COLO668 (cell line): Measurements from ENCODE around the gene SH3RF3.

Experiments used
- DNase-seq: peaks from one replicate; lab custom pipeline; 2025; ENCODE audit not compliant: unreplicated experiment; lab: John Stamatoyannopoulos, UW

SH3RF3 gene

DNA sequence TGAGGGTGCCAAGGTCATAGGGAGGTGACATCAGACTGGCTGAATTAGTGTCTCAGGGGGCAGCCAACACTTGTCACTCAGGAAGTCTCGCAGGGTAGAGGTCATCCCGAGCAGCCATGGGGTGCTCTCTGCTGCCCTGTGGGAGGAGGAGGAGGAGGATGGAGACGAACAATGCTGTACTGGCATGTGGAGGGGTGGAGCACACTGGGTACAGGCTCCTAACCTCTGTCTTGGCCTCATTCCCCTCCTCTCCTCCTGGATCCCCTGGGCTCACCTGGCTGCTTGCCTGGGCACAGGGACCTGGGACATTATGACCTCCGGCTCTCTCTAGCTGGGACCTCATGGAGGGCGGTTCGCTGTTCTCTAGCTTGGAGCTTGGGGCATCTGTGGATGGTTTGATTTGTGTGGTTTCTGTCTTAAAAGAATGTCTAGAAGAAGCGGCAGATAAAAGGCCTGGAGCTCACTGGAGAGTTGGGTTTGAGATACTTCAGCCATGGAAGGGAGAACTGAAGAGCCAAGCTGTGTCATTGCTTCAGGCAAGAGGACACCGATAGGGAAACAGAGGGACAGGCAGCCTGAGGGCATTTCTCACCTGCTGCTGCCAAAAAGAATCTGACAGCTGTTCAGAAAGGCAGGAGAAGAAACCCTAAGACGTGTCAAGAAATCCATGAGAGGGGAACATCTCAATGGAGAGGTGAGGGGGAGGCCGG lies 351.6 kb downstream of the SH3RF3 start:
- no peak for DNase-seq

DNA sequence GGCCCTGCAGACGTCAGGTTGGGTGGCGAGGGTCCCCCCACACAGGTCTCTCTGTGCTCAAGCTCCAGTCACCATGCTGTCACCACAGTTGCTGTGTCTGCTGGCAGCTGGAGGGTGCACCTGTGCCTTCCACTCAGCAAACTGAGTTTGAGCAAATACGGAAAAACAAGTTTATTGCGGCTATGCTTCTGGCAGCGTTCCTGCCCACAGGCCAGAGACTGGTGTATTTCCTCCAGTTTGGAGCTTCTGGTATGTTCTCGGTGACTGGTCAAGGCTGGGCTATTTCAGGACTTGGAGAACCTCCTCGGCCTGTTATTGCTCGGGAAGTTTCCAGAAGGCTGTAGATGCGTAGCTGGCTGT lies 352.2 kb downstream of the SH3RF3 start:
- peak; percentile 62 for DNase-seq

DNA sequence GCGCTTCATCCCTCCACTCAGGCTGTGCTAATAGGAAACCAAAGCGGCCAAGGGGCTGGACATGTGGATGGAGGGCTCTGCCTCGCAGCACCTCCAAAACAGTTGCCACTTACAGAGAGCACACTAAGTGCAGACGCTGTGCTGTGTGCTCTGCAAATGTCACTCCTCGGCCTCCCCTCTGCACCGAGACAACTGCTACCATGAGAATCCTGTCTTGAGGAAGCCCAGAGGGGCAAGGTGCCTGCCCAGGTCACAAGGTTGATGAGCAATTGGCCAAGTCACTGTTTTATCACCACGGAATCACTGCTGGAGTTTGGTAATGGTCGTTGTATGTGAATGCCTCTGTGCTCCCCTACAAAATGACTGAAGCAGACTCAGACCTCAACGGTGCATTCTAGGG lies 352.6 kb downstream of the SH3RF3 start:
- no peak for DNase-seq

DNA sequence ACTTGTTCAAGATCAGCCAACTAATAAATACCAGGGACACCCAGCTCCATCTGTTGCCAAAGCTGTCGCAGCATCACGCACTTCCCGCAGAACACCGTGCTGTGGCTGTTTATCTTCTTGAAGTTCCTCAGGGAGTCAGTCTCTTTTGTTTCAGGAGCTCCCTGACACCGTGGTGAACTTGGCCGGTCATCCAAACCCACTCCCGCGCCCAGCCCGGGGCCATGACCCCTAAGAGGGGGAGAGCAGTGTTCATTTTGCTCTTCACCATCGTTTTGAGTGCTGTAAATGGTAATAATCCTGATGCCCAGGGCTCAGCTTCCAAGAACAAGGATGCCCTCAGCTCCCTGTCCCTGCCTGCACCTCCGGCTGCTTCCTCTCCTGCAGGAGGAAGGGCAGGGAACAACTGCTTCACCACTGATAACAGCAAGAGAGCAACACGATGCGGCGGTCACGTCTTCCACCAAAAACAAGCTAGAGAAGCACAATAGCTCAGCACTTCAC lies 353.4 kb downstream of the SH3RF3 start:
- DNase-seq = no peak

DNA sequence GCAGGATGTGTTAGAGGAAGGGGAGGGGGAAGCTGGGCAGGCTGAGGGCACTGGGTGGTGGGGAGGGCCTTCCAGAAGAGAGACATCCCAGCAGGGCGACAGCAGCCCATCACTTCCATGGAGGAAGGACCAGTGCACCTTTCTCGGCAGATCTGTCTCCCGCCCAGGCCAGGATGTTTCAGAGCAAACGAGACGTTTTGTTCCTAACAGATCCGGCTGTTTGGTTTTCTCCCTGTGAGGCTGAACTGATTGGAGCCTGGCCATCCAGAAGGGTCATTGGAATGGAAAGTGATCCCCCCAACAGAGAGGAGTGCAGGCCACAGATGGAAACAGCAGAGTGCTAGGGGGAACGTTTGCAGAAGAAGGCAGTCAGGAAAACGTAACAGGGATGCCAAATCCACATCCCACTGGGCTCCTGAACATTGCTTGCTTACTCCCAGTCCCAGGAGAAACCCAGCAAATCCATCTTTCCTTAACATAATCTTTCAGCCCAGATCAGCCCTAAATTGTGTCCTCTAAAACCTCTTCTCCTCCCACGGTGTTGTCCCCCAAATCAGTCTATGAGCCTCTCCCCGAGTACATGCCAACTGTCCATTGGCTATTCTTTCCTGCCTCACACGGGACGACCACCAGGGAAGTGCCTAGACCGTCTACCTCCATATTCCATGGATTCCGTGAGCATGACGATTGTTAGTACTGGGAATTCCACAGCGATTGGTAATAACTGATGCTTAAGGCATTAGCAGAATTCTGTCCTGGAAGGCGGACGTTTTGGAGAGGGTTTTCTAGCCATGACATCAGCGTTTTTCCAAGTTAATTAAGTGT lies 357.9 kb downstream of the SH3RF3 start:
- DNase-seq = no peak

DNA sequence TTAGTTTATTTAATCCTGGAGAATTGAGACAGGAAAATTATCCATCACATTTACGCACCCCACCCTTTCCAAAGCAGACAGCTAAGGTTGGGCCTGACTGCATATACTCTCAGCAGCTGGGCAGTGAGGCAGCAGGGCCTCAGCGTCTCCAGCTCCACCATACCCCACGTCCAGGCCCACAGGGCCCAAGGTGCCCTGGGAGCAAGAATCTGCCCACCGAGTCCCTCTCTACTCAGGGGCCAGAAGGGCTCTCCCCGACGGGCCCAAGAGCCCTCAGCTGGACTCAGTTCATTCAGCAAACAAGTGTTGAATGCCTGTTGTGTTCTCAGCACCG lies 358.5 kb downstream of the SH3RF3 start:
- DNase-seq = no peak

DNA sequence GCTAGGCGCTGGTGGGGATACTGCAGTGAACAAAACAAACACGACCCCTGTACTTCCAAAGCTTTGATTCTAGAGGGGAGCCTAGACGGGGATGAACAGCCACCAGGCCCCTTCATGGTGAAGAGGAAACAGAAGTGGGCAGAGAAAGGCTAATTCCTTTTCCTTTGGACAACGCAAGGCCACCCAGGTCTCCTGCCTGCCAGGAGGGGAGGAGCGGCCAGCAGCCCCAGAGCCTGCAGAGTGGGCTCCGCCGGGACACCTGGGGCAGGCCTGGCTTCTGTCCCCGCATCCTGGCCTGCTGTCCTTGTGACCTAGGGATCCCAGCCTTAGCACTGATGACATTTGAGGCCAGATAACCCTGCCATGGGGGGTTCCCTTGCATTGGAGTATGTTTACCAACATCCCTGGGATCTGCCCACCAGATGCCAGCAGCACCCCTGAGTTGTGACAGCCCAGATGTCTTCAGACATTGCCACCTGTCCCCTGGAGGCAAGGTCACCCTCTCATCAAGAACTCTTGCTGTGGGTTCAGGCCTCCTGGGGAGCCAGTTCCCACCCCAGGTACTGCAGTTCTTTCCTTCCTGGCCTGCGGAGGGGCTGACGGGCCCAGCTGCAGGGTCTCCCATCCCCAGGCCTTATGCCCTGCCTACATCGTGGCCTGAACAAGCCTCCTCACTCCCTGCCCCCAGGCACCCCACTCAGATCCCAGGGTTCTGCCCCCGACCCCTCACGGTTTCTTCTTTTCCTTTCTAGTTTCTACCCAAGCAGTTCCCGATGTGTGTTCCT lies 359.1 kb downstream of the SH3RF3 start:
- DNase-seq = no peak

DNA sequence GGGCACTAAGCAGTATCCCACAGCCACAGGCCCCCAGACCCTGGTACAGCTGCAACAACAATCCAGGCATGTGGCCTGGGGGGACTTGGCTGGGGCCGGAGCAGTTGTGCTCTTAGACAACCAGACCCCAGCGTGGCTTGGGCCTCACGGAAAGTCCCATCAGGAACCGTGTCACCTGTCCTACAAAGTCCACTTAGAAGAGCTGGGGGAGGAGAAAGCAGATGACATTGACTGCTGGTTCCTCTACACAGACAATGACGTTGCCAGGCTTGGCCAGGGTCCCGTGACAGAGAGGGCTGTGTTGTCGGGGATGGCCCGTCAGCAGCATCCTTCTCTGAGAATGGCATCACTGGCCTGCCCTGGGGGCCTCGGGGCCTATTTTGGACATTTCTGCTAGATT lies 360.3 kb downstream of the SH3RF3 start:
- no peak for DNase-seq

DNA sequence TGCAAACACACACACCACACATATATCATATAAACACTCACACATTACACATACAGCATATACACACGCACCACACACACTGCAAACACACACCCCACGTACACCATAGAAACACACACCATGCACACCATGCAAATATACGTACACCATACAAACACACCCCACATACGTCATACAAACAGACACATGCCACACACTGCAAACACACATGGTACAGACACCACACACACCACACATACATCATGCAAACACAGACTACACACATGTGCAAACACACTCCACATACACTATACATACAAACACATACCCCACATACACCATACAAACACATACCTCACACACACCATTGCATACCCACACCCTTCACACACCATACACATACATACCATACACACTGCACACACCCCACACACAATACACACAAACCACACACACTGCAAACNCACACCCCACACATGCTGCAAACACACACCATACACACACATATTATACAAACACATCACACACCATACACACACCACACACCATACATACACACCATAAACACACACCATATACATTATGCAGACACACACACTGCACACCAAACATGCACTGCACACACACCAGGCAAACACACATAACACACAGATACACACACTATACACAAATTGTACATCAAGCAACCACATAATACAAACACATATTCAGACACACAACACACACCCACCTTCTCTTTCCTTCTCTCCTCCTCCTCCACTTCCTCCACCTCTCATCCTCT lies 364.4 kb downstream of the SH3RF3 start:
- DNase-seq = no peak

DNA sequence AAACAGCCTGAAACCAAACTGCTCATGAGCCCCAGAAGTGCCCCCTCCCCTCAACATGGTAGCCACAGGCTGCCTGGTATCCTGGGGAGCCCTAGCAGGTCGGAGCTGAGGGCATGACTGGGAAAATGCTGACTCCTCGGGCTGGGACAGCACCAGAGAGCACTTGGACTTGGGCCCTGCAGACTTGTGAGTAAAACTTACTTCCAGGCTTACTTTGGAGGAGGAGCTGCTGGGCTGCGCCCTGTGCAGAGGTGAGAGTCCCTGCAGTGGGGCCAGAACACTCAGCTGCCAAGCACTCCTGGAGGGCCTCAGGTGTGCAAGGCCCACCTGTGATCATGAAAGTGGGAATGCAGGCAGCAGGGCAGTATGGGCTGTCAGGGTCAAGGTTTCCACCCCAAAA lies 365.3 kb downstream of the SH3RF3 start:
- DNase-seq = no peak

DNA sequence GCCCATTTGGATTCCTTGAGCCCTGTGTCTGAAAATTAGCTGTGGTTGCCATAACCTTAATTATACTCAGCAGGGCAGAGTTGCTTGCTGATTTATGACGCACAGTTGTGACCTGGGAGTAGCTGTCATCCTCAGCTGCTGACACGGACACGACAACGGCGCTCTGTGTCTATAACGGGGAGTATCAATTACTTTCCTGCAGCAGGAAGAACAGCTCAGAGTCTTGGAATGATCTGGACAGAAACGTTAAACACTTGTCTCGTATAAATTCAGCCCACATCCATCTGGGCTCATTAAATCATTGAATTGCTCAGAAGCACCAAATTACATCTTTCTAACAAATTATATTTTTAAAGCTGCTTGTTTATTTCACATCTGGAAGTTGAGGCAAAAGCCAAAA lies 368.5 kb downstream of the SH3RF3 start:
- DNase-seq = no peak

DNA sequence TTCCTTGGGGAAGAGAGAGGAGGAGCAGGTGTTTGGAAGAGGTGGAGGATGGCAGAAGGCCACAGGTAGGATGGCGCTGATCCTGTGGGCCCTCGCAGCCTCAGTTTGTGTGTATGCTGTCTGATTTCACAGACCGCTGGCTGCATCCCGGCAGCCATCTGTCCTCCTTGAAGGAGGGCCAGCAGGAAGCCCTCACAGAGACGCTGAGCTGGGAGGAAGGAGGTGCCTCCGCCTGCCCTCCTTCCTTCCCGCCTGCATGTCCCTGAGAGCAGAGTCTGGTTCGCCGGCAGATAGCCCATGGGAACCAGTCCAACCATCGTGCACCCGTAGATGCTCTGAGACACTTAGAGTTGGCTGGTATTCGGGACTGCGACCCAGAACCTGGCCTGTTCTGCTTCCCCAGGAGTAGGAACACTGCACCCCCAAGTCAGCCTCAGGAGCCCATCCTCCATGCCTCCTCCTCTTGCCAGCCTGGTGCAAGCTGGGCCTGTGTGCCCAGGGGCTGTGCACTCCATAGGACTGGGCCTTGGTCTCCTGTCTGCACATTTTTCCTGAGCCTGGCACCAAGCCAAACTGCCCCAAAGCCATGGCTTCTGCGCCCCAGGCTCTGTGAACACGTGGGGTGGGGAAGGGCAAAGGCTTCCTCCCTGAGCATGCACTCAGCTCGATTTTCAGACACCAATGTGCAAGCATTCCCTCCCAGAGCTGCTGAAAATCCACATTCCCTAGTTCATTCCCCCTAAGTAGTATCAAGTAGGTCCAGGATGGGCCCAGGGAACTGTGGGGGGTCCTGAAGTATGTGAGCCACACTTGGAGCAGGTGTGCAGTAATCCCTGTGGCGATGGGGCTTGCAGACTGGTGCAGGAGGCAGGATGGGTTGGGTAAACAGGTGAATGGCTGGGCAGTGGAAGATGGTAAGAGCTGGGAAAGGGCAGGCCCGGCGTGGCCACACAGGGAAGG lies 369.2 kb downstream of the SH3RF3 start:
- peak; percentile 51 for DNase-seq

DNA sequence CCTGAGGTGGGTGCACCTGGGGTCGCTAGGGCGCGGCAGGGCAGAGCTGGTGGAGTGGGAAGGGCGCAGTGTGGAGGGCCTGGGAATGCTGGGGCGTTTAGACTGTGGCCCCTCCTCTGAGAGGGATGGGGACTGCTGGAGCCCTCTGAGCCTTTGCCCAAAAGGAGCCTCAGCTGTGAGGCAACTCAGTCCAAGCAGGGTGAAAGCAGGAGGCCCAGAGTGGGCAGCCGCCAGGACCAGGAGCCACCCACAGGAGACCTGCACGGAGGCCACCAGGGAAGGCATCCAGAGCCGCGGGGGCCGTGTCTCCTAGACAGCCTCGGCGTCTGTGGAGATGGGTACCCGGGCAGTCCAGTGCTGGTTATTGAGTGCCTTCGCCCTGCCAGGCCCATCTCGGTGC lies 369.9 kb downstream of the SH3RF3 start:
- no peak for DNase-seq

DNA sequence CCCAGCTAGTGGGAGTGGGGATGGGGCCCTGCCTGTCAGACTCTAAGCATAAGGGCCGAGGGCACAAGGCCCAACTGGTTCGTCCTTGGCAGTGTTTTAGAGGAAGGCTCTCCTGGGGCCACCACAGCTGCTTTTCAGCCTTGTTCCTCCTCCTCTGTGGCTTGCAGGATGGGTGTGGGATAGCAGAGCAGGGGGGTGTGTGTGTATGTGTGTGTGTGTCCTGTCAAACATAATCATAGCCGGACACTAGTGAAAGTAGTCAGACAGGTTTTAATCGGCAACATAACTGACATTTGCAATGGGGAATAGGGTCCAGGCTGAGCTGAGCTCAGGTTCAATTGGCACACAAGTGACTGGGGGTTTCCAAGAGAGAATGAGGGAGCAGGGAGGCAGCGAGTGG lies 370.6 kb downstream of the SH3RF3 start:
- no peak for DNase-seq

DNA sequence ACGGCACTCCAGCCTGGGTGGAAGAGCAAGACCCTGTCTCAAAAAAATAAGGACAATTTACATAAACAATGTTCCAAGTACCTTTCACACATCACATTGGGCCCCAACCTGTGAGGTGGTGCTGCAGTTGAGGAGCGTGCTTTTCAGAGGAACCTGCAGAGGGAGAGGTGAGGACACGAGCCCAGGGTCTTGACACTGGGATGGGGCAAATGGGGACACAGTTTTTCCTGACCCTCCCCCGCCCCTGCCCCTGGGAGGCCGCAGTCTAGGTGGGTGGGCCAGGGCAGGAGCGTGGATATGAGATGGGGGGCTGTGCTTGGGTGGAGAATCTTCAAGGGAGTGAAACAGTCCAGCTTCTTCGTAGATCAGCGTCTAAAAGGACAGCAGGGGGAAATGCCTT lies 371.9 kb downstream of the SH3RF3 start:
- DNase-seq = no peak

DNA sequence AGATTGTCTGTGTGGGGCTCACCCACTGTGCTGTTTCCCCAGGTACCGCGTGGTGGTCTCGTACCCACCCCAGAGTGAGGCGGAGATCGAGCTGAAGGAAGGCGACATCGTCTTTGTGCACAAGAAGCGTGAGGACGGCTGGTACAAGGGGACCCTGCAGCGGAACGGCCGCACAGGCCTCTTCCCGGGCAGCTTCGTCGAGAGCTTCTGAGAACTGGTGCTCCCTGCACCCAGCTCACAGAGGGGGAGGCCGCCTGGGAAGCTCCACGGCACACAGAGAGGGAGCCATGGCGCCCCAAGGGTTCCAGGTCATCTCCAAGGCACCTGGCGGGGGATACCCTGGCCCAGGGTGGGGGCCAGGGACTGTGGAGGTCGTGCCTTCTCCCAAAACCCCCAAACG lies 372.5 kb downstream of the SH3RF3 start:
- DNase-seq = no peak

DNA sequence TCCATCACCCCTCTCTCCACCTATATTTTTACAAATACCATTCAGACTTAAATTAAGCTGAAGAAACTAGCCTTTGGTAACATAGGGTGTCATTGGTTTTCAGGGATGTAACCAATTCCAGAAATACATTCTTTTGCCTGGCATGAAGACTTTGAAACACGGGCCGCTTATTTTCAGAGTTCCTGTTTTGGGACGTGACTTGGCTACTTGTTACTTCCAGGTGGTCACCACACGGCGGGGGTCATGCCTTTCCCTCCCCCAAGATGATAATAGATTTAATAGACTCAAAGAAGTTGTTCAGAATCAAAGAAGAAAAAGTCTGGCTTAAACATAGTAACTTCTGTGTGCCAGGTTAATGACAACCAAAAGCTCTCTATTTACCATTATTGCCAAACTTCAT lies 374.2 kb downstream of the SH3RF3 start:
- DNase-seq = no peak

DNA sequence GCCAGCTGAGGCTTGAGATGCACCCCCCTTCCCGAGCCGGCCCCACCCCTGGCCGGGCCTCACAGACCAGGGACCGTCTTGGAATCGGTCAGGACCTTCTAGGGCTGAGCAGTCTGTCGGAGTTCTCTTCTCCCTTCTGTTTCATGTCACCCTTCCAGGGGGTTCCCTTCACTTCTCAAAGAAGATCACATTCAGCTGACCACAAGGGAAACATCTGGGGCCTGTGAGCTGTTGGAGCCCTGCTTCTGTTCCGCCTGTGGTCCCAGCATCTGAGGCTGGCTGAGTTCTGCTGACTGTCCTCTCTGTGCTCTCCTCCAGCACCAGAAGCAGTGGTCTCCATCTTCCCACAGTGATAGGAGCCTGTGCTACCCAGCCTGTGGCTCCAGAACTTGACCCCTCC lies 378.2 kb downstream of the SH3RF3 start:
- no peak for DNase-seq

DNA sequence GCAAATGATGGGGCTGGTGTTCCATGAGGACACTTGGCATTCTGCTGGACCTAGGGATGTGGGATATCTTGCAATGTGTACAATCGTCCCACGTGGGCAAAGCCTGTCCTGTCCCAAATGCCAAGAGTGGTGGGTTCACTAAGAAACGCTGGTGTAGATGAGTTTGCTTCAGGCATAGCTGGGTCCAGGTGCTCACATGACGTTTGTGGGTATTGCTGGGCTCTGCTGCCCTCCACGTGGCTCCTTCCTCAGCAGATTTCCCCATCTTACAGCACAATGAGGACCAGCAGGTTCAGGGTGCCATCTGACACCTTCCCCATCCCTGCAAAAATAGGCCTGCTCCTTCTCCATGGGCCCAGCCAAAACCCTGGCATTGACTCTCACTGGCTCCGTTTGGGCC lies 378.8 kb downstream of the SH3RF3 start:
- DNase-seq = no peak

DNA sequence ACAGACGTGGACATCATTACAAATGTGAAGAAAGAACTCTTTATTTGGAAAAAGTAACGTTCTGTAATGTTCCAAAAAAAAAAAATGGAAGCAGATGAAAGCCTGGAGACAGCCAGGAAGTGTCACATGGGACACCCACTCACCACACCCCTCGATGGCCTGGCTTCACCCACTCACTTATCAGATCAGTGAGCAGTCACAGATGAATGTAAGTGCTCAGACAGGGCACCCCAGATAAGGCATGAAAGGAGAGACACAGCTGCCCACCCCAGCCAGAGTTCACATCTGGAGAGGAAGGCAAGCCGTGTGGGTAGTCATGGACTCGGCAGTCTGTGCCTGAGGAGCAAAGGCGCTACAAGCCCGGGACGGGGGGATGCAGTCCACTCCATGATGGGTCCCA lies 379.6 kb downstream of the SH3RF3 start:
- no peak for DNase-seq
